Measurements from ENCODE around the gene NARS2.

Gene NARS2

GRCh38 chr11:78441956-78442355 is 132.7 kb downstream of the NARS2 start:
- DNase-seq: no peak
- Histone ChIP-seq H3F3A (ENCODE audit: insufficient read depth, low read length) (no peaks in the 10 kb centered on the region), H3K4me1 (ENCODE audit: low read length) (peaks cover 15% of the 10 kb centered on the region), H3K79me2 (ENCODE audit: low read length) (no peaks in the 10 kb centered on the region), H3K36me3 (replicated peaks; ENCODE audit: insufficient read depth, low read length) (no peaks in the 10 kb centered on the region), H3K27ac (ENCODE audit: low read length) (no peak overlapping the region), H3K9me2 (replicated peaks; ENCODE audit: insufficient read depth, low read length) (no peaks in the 10 kb centered on the region), H3K9me3 (replicated peaks; ENCODE audit: insufficient read depth, low read length) (no peaks in the 10 kb centered on the region), H2AFZ (ENCODE audit: low read length) (no peak overlapping the region), H3K4me2 (ENCODE audit: low read depth, low read length) (no peak overlapping the region), H3K27me3 (replicated peaks; ENCODE audit: insufficient read depth, low read length) (no peaks in the 10 kb centered on the region), H3K4me3 (ENCODE audit: low read length) (no peak overlapping the region), H4K20me1 (ENCODE audit: insufficient read depth, low read length) (no peaks in the 10 kb centered on the region), H3K9ac (ENCODE audit: low read length) (no peak overlapping the region)
- TF ChIP-seq EZH2phosphoT487 (IDR thresholded peaks at IDR 0.05; ENCODE audit: low read length) (no peak), EZH2 (optimal IDR thresholded peaks at IDR 0.05; ENCODE audit: low read depth, low read length) (no peak)
- TF ChIP-seq, protein P1, sequence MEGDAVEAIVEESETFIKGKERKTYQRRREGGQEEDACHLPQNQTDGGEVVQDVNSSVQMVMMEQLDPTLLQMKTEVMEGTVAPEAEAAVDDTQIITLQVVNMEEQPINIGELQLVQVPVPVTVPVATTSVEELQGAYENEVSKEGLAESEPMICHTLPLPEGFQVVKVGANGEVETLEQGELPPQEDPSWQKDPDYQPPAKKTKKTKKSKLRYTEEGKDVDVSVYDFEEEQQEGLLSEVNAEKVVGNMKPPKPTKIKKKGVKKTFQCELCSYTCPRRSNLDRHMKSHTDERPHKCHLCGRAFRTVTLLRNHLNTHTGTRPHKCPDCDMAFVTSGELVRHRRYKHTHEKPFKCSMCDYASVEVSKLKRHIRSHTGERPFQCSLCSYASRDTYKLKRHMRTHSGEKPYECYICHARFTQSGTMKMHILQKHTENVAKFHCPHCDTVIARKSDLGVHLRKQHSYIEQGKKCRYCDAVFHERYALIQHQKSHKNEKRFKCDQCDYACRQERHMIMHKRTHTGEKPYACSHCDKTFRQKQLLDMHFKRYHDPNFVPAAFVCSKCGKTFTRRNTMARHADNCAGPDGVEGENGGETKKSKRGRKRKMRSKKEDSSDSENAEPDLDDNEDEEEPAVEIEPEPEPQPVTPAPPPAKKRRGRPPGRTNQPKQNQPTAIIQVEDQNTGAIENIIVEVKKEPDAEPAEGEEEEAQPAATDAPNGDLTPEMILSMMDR (IDR thresholded peaks at IDR 0.05; ENCODE audit: low read length): no peak

GRCh38 chr11:78438298-78438975 is 136.2 kb downstream of the NARS2 start:
- DNase-seq: peak; percentile 40
- Histone ChIP-seq H3K9me3 (replicated peaks; ENCODE audit: insufficient read depth, low read length) (no peaks in the 10 kb centered on the region), H3K36me3 (replicated peaks; ENCODE audit: insufficient read depth, low read length) (no peaks in the 10 kb centered on the region), H3F3A (ENCODE audit: insufficient read depth, low read length) (no peaks in the 10 kb centered on the region), H3K79me2 (ENCODE audit: low read length) (no peaks in the 10 kb centered on the region), H3K4me1 (ENCODE audit: low read length) (peaks cover 15% of the 10 kb centered on the region), H2AFZ (ENCODE audit: low read length) (no peak overlapping the region), H3K27ac (ENCODE audit: low read length) (peak overlapping the region; percentile 11; the same call in 1 of the 2 replicates), H3K9me2 (replicated peaks; ENCODE audit: insufficient read depth, low read length) (no peaks in the 10 kb centered on the region), H3K9ac (ENCODE audit: low read length) (no peak overlapping the region), H3K27me3 (replicated peaks; ENCODE audit: insufficient read depth, low read length) (no peaks in the 10 kb centered on the region), H3K4me2 (ENCODE audit: low read depth, low read length) (peak overlapping the region; percentile 14; the same call in 1 of the 2 replicates), H3K4me3 (ENCODE audit: low read length) (no peak overlapping the region), H4K20me1 (ENCODE audit: insufficient read depth, low read length) (no peaks in the 10 kb centered on the region)
- TF ChIP-seq EZH2phosphoT487 (IDR thresholded peaks at IDR 0.05; ENCODE audit: low read length) (no peak), EZH2 (optimal IDR thresholded peaks at IDR 0.05; ENCODE audit: low read depth, low read length) (no peak)
- TF ChIP-seq, protein P1 (IDR thresholded peaks at IDR 0.05; ENCODE audit: low read length): no peak

- Histone ChIP-seq H3K27ac (ENCODE audit: low read length) (no peak overlapping the region), H3K9me2 (replicated peaks; ENCODE audit: insufficient read depth, low read length) (no peaks in the 10 kb centered on the region), H3F3A (ENCODE audit: insufficient read depth, low read length) (peaks cover 4% of the 10 kb centered on the region; the same call in 1 of the 2 replicates), H3K27me3 (replicated peaks; ENCODE audit: insufficient read depth, low read length) (no peaks in the 10 kb centered on the region), H3K9ac (ENCODE audit: low read length) (no peak overlapping the region), H3K9me3 (replicated peaks; ENCODE audit: insufficient read depth, low read length) (no peaks in the 10 kb centered on the region), H3K36me3 (replicated peaks; ENCODE audit: insufficient read depth, low read length) (no peaks in the 10 kb centered on the region), H2AFZ (ENCODE audit: low read length) (no peak overlapping the region), H3K79me2 (ENCODE audit: low read length) (no peaks in the 10 kb centered on the region), H3K4me3 (ENCODE audit: low read length) (no peak overlapping the region), H3K4me2 (ENCODE audit: low read depth, low read length) (no peak overlapping the region), H4K20me1 (ENCODE audit: insufficient read depth, low read length) (no peaks in the 10 kb centered on the region), H3K4me1 (ENCODE audit: low read length) (peaks cover 23% of the 10 kb centered on the region)
- DNase-seq: no peak
- TF ChIP-seq EZH2phosphoT487 (IDR thresholded peaks at IDR 0.05; ENCODE audit: low read length) (no peak), EZH2 (optimal IDR thresholded peaks at IDR 0.05; ENCODE audit: low read depth, low read length) (no peak)
- TF ChIP-seq, protein P1 (IDR thresholded peaks at IDR 0.05; ENCODE audit: low read length): no peak
These were observed 141.7 kb downstream of the NARS2 start for GRCh38 chr11:78432956-78433355.
